ENCODE results near the gene SKIC2.
"Not testable (repeated sequence)": the region's sequence is repeated elsewhere in the genome, so short reads cannot be mapped to it uniquely, and the experiment has no call there.

Gene SKIC2

DNA sequence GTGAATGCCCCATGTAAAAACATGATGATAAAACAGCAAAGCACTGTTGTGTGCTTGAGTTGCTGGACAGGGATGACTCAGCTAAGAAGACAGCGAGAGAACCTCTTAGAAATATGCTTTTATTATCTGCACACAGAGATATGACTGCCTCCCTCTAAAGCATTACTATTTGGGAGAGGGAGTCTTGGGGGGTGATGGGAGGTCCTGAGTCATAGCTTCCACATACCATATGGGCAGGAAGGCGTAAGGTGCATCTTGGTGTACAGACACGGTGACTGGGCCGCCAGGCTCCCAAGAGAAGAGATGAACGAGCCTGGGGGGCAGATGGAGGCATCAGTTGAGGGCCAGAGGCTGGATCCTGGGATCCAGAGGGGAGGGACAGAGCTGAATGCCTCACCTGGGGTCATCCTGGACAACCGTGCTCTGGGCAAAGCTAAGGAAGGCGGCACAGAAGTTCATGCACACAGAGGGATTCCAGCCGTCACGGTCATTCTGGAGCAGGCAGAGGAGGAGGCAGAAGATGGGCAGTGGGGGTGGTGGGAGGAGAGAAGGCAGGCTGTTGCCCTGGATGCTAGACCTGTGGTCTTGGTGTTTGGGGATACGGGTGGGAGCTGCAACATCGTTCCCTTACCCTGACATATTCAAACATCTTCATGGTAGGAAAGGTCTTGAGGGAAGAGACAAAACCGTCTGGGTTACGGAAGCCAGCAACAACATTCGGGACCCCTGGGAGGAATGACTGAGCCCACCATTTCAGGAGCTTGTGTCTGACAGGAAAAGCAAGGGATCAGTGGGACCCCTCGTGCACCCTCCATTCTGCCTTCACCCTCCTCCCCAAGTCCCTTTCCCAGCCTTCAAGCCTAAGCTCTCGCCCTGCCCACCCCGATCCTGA is 11.0 kb downstream of the SKIC2 start:
- DNase-seq = no peak

DNA sequence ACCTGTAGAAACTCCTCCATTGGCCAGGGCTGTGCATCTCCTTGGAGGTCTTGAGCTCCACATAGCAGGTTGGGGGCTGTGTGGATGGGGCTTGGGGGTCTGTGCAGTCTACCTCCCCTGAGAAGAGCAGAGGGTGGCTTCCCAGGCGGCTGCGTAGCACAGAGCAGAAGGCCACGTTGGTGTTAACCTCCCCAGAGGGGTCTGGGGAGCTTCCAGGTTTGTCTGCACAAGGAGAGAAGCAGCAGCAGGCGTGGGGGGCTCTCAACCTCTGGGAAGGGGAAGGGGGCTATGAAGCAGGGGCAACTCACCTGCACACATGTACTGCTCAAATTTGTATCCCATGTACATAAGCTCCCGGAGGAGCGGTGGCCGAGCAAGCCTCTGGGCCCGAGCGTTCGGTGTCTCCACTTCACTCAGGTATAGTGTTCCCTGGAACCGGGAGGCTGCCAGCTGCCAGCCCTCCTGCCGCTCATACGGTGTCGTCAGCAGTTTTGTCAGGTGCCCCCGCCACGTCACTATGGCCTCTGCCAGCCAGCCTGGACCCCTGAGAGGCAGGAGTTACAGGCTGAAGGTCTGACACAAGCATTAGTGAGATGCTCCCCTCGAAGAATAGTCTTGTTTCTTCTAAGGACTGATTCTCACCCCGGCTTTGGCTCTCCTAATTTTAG is 11.8 kb downstream of the SKIC2 start:
- DNase-seq = peak; percentile 50

- no peak for DNase-seq
These were observed 12.5 kb downstream of the SKIC2 start for GRCh38 chr6:31971279-31971992.

DNA sequence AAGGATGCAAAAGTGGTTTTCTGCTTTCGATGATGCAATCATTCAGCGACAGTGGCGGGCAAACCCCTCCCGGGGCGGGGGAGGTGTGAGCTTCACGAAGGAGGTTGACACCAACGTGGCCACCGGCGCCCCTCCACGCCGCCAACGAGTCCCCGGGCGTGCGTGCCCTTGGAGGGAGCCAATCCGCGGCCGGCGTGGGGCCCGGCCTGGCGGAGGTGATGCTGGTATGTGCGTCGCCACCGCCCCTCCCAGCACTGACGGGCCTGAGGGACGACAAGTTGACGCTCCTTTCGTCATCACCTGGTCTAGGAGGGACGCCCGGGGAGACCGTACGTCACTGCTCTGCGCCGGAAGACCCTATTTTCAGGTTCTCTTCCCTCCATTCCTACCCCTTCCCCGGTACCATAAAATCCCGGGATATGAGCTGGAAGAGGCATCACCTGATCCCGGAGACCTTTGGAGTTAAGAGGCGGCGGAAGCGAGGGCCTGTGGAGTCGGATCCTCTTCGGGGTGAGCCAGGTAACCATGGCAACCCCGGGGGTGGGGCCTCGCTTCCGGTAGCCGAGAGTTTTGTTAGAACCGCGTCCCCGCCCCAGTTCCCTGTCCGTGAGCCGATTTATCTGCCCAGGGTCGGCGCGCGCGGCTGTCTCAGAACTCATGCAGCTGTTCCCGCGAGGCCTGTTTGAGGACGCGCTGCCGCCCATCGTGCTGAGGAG is 13.2 kb downstream of the SKIC2 start, which contains the start of gene DXO:
TSS of gene DXO (minus strand) at position 146 of the 716 bp plus-strand sequence. CDS start 463 bp downstream, outside the sequence.
- peak; percentile 98 for DNase-seq

DNA sequence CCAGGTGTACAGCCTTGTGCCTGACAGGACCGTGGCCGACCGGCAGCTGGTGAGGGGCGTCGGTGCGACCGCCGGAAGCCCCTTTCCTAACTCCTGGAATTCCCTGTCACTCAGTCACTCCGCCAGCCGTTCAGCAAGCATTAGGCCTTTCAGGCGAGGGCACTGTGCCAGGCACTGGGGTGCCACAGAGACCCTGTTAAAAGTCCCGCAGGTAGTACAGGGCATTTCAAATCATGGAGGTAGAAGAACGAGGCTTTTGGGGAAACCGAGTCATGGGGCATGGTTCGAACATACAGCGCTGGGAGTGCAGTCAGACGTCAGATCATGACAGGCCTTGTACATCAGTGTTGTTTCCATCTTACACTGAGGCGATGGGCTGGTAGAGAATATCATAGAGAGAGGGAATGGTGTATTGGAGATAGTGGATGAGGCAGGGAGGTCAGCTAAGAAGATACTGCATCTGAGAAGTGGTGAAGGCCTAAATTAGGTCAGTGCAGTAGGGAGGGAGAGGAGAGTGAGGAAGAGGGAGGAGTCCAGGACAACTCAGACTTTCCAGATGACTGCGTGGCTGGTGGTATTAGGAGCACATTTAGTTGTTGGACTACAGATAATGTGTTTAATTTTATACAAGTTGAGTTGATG is 13.9 kb downstream of the SKIC2 start:
- DNase-seq = no peak

DNA sequence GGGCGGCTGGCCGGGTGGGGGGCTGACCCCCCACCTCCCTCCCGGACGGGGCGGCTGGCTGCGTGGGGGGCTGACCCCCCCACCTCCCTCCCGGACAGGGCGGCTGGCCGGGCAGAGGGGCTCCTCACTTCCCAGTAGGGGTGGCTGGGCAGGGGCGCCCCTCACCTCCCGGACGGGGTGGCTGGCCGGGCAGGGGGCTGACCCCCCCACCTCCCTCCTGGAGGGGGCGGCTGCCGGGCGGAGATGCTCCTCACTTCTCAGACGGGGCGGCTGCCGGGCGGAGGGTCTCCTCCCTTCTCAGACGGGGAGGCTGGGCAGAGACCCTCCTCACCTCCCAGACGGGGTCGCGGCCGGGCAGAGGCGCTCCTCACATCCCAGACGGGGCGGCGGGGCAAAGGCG is 17.1 kb downstream of the SKIC2 start:
- DNase-seq = not testable (repeated sequence)

DNA sequence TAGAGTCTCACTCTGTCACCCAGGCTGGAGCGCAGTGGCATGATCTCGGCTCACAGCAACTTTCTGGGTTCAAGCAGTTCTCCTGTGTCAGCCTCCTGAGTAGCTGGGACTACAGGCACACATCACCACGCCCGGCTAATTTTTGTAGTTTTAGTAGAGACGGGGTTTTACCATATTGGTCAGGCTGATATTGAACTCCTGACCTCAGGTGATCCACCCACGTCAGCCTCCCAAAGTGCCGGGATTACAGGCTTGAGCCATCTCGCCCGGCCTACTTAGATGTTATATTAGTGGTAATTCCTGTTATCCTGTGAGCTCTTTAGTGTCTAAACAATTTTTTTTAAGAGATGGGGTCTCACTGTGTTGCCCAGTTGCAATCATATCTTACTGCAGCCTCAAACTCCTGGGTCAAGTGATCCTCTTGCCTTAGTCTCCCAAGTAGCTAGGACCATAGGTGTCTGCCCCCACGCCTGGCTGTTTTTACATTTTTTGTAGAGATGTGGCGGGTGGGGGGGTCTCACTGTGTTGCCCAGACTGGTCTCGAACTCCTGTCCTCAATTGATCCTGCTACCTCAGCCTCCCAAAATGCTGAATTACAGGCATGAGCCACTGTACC is 18.9 kb downstream of the SKIC2 start:
- DNase-seq = no peak

DNA sequence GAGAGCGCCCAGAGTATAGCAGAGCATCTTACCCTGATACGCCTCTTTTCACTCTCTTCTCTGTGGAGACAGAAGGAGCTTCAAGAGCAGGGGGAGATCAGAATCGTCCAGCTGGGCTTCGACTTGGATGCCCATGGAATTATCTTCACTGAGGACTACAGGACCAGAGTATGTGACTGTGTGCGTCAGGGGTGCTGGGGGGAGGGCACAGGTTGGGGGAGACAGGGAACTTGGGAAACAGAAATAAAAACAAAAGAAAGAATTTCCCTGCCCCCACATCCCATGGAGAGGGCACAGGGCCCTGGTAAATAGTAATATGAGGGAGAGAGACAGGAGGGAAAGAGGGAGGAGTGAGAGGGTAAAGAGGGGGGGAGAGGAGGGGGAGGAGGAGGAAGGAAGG is 19.9 kb downstream of the SKIC2 start:
- DNase-seq = no peak

DNA sequence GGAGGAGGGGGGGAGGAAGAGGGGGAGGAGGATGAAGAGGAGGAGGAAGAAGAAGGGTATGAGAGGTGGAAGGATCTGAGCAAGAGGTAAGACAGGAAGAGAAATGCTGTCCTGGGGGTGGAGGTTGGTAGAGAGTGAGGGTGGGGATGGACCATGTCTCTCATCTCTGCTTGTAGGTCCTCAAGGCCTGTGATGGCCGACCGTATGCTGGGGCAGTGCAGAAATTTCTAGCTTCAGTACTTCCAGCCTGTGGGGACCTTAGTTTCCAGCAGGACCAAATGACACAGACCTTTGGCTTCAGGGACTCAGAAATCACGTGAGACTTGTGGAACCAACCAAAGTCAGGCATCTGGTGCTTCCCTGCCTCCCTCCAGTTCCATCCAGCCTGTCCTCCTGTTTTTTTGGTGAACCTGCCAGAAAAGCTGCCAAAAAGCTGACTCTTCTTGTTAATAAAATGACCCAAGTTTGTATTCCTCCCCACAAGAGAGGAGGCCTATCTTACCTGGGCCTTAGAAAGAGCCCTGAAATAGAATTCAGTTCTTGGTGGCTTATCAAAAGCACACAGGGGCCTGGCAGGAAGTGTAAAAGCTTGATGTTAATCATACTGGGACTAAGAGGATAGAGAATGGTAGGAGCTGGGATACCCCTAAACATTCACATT is 20.4 kb downstream of the SKIC2 start:
- no peak for DNase-seq

- DNase-seq = not testable (repeated sequence)
These were observed 21.4 kb downstream of the SKIC2 start for GRCh38 chr6:31980195-31980876.

- DNase-seq = not testable (repeated sequence)
These were observed 22.0 kb downstream of the SKIC2 start for GRCh38 chr6:31980998-31981397.

DNA sequence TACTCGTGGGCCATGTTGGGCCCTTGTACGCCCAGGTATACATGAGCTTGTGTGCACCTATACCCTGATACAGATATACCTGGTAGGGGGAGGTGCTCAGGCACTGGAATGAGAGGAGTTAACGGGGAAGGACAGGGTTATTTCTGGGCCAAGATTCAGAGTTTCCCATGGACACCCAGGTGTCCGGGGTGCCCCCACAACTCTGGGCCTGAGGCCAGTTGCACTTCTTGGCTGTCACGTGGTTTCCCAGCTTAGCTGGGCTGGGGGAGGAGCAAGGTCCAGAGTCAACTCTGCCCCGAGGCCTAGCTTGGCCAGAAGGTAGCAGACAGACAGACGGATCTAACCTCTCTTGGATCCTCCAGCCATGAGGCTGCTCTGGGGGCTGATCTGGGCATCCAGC is 22.8 kb downstream of the SKIC2 start, which contains the start of gene C4A:
TSS of gene C4A (plus strand) at position 314 of the 400 bp plus-strand sequence. CDS start at position 365, 51 bp downstream.
- DNase-seq = not testable (repeated sequence)

- not testable (repeated sequence) for DNase-seq
These were observed 30.4 kb downstream of the SKIC2 start for GRCh38 chr6:31989363-31989762.

DNA sequence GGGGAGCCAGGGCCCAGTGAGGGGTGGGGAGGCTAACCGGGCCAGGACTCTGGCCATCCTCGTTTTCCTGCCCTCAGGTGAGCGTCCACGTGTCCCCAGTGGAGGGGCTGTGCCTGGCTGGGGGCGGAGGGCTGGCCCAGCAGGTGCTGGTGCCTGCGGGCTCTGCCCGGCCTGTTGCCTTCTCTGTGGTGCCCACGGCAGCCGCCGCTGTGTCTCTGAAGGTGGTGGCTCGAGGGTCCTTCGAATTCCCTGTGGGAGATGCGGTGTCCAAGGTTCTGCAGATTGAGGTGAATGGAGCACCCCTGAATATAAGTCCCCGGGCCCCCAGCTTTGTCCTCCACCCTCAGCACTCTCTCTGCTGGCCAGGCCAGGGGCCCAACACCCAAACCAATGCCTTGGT is 35.4 kb downstream of the SKIC2 start:
- DNase-seq = not testable (repeated sequence)

DNA sequence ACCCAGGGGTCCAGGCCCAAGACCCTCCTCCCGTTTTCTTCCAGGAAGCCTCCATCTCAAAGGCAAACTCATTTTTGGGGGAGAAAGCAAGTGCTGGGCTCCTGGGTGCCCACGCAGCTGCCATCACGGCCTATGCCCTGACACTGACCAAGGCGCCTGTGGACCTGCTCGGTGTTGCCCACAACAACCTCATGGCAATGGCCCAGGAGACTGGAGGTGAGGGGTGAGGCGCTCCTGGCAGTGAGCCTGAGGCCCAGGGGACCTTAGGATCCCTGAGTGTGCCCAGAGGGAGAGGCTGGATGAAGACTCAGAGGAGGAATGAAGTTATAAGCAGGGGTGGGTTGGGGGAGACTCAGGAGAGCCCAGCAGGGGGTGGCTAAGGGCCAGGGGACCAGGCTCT is 37.4 kb downstream of the SKIC2 start:
- not testable (repeated sequence) for DNase-seq

GRCh38 chr6:32002546-32003268 is 43.7 kb downstream of the SKIC2 start:
- not testable (repeated sequence) for DNase-seq

DNA sequence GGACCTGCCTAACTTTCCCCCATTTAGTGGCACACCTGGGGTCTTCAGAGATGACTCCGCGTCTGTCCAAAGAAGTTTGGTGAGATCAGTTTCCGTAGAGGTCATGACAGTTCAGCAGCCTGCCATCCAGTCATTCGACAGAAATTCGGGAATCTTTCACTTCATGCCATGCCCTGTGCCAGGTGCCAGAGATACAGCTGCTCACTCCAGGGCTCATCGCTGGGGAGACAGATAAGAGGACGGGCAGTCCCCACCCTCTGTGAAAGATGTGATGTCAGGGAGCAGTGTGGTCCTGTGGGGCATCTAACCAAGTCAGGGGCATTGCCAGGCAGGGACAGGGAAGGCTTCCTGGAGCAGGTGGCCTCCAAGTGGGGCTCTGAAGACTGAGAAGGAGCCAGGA is 44.3 kb downstream of the SKIC2 start:
- DNase-seq = not testable (repeated sequence)

DNA sequence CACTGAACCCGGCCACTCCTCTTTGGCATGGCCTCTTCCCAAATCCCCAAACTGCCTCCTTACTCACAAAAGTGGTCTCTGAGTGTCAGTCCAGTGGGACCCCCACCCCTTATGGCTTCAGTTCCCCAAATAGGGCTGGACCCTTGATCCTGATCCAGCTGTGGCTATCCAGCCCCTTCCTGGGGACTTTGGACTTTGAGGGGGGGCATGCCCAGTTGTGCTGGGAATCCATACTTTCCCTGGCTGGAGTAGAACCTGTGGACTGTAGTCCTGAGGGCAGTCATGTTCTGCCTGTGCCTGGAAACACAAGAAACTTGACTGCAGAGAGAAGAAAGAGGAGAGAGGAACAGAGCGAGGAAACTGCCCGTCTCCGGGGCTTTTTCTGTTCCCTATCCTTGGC is 45.4 kb downstream of the SKIC2 start:
- not testable (repeated sequence) for DNase-seq

DNA sequence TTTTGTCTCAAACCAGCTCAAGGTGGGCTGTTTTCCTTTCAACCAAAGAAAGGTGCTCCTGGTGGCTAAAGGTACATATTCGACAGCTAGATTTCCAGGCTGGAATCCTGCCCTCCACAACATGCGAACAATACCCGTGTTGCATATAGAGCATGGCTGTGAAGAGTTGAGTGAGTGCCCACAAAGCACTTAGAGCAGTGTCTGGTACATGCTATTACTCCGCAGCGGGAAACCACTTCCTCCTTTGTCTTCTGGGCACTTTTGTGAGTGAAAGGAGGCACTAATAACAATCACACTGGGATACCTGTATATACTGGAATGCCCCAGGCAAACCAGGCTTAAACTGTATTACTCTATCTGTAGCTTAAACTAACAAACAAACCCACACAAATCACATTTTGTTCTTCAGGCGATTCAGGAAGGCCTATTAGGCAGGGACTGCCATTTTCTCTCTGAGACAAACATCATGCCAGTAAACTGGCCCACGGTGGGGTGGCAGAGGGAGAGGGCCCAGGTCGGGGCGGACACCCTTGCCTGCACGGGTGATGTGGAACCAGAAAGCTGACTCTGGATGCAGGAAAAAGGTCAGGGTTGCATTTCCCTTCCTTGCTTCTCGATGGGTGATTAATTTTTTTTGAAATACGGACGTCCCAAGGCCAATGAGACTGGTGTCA is 46.0 kb downstream of the SKIC2 start:
- DNase-seq = not testable (repeated sequence)
